Hematopoietic multipotent progenitor cell treated with erythropoietin and hydrocortisone succinate and interleukin-3 and kit ligand, for 4 days (in vitro differentiated cells): ENCODE results near the gene PPP1R12A.

ENCODE experiments used
- DNase-seq: peaks from one replicate; pipeline ENCODE4 v3.0.0-alpha.2; 2015

Gene PPP1R12A

DNA sequence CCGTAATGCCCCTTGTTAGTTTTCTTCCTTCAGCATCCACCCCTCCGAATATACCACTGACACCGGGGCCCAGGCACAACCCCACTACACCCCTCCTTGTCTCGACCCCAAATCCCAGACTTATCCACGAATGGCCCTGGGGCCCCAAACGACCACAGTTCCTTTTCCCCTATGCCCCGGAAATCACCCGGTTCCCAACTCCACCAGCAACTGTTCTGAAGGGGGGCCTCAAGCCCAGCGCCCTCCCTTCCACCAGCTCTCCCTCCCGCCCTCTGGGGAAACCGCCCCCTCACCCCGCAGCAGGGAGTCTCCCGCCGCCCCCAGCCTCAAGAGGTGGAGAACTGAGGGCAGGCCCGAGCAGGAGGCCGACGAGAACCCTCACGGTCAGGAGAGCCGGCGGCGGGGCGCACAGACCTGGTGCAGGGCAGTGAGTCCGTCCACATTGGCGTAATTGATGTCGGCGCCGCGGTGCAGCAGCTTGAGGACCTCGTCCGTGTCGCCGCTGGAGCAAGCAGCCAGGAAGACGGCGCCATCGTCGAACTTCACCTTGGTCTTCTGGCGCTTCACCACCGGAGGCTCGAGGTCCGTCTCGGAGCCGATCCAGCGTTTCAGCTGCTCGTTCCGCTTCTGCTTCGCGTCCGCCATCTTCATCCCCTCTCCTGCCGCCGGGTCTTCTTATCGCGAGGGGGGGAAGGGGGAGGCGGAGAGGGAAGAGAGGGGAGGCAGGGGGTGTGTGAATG, 446 bp downstream of the PPP1R12A start:
- peak; percentile 73 for DNase-seq

- peak; percentile 54 for DNase-seq
Measured at GRCh38 chr12:79933532-79934264, 1.2 kb downstream of the PPP1R12A start.

DNA sequence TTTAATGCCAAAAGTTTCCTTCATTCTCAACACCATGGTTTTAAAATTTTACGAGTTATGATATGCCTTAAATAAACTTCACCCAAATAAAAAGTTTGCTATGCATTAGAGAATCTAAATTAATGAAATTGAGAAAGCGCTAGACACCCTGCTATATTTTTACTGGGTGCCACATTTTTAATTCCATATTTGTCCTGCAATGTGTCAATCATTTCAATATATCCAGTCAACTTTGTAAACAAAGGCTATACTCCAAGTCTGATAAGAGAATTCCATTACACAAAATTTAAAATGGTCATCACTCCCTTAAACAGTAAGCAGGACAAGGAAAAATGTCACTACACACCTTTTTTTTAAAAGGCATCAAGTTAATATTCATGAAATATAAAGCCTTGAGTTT, 1.9 kb downstream of the PPP1R12A start:
- DNase-seq = no peak

GRCh38 chr12:79932357-79932756, 2.5 kb downstream of the PPP1R12A start:
- DNase-seq = peak; percentile 53

DNA sequence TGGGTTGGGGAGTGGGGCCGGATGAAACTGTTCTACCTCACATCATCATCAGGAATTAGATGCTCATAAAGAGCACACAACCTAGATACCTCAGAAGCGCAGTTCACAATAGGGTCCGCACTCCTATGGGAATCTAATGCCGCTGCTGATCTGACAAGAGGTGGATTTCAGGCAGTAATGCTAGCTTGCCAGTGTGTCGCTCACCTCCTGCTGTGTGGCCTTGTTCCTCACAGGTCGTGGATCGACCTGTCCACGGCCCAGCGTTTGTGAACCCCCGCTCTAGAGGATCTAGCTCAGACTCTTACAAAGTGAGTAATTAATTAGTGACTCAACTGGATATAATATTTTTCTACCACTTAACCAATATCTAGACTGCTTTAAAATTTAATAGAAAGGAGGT, 5.8 kb downstream of the PPP1R12A start:
- no peak for DNase-seq

DNA sequence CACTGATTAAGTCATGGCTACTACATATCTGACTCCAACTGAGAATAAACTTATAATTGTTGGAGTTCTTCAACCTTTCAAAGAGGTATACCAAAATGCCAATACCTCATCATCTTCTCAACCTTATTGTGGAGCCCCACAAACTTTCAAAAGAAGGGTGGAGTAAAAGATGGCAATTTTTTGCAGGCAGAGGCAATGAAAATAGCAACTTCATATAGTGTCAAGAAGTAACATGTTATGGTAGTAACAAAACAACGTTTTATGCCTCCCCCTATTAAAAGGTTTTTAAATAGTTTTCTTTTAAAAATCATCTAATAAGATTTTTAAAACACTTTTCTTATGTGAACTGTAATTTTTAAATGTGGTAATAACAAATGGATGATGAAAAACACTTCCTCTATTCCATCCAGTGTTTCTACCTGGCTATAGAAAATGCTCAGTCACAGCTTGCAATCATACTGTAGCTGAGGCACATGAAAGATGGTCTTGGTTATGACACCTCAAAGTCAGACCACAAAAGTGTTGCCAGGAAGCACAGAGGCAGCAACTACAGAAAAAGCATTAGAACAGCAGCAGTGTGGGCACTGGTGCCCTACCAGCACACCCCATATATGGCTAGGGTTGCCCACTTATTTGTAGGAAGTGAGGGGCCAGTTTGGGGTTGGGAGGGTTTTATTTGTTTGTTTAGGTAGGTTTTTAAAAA, 7.0 kb downstream of the PPP1R12A start:
- DNase-seq = peak; percentile 79

DNA sequence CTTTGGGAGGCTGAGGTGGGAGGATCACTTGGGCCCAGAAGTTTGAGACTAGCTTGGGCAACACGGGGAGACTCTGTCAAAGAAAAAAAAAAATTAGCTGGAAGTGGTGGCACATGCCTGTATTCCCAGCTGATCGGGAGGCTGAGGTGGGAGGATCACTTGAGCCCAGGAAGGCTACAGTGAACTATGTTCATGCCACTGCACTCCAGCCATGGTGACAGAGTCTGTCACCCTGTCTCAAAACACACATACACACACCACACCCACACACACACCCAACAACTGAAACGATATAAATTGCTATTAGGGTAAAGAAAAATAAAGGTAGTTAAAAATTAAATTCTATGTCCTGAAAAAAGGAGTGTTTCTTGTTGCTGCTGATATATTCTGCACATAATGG, 7.9 kb downstream of the PPP1R12A start:
- DNase-seq = no peak

DNA sequence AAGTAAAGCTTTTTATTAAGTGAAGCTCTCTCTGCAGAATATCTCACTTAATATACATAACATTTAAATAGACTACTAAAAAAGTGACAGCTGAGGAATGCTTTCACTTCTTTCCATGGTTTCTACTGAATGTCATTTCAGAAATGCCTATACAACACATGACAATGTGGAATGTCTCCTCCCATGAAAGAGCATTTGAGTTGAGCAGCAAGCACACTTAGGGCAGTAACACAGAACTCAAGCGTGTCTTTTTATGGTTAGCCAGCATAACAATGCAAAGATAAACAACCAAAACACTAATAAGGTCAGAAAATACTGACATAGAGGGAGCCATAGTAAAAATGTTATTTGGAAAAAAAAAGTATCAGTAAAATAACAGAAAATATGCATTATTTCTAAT, 9.4 kb downstream of the PPP1R12A start:
- DNase-seq = no peak

DNA sequence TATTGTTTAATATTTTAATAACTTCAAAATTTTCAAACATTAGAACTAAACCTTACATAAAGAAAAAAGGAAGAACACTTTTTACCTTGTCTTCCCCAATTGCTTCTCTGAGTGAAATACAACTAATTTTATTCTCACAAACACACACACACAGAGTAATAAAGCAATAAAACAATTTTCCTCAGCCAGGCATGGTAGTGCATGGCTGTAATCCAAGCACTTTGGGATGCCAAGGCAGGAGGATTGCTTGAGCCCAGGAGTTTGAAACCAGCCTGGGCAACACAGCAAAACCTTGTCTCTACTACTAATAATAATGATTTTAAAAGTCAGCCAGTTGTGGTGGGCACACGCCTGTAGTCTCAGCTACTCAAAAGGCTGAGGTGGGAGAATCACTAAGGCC, 13.1 kb downstream of the PPP1R12A start:
- DNase-seq = no peak

- DNase-seq = peak; percentile 53
Measured at GRCh38 chr12:79920421-79921238, 14.3 kb downstream of the PPP1R12A start.

- no peak for DNase-seq
Measured at GRCh38 chr12:79919762-79920161, 15.1 kb downstream of the PPP1R12A start.

DNA sequence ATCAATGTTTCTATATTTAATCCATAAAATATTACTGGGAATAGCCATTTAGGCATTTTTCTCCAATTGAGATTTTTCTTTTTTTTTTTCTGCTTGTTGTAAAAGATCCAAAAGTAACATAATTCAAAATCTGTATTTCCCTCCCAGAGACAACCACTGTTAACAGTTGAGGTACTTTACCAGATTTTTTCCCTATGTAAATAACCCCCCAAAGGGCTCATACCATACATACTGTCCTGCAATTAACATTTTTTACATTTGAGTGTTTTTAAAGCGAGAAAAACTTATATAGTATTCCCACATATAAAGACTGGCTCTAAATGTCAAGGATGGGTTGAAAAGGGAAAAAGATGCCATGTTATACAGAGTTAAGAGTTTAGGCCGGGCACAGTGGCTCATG, 18.1 kb downstream of the PPP1R12A start:
- no peak for DNase-seq

DNA sequence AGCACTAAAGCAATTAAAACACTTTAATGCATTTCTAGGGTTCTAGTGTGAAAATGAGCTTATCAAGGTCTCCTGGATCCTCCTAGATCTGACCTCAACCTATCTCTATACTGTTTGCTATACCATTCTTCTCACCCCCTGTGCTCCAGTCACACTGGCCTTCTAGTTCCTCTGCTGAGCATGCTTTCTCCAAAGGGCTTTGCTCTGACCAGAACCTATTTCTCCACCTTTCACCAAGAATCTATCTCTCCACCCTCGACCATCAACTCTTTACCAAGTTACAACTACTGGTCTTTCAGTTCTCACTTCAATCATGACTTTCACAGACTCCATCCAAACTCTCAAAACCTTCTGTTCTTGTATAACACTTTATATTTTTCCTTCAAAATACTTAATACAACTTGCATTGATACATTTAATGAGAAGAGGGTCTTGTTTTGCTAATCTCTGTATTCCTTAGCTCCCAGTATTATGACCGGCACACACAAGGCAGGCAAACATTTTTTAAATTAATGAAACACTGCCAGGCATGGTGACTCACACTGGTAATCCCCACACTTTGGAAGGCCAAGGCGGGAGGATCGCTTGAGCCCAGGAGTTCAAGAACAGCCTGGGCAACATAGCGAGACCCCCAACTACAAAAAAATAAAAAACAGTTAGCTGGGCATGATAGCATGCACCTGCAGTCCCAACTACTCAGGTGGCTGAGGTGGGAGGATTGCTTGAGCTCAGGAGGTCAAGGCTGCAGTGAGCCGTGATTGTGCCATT, 22.8 kb downstream of the PPP1R12A start:
- no peak for DNase-seq

DNA sequence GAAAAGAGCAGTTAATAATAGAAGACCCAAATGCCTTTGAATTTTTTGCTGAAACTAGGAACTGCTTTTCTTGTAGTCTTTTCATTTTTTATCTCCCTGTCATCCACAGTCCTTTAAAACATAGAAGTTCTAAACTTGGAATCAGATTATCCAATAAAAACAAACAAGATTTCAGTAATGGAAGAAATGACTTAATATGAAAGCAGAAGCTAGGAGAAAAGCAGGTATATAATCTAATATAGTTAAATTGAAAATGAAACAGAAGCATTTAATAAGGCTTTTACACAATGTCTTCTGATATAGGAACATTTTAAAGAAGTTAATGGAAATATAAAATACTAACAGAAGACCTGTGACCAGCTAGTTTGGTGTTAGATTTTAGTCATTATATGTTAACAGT, 26.5 kb downstream of the PPP1R12A start:
- DNase-seq = no peak

DNA sequence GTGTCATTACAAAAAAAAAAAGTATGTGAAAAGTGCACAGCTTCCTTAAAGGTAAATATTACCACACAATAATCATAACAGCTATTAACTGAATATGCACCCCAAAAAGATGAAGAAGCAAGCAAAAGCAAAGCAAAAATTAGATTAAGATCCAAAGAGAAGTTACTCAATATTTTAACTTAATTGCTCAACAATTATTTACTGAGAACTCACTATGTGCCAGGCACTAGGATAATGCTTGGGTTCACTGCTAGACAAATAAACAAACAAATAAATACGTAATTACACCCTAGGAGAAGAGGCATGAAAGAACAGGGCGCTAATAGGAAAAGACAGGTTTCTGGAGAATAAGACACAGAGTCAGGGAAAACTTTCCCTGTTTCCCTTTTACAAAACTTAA, 33.4 kb downstream of the PPP1R12A start:
- DNase-seq = no peak

DNA sequence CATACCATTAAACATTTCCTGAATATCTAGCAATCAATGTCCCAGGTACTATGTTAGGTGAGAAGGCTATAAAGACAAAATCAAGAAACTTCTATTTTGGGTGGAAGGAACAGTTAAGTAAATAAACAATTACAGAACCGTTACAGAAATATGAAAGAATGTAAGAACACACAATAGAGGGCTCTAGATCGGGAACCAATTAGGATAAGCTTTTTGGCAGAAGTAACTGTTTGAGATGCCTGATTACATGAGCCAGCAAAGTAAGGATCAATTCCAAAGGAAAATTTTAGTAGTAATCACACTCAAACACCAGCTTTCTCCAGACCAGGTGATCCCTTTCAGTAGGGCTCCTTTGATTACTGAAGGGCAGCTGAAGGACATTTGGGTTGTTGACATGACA, 33.9 kb downstream of the PPP1R12A start:
- DNase-seq = no peak

GRCh38 chr12:79900199-79900598, 34.7 kb downstream of the PPP1R12A start:
- no peak for DNase-seq

- DNase-seq = no peak
Measured at GRCh38 chr12:79897617-79898016, 37.3 kb downstream of the PPP1R12A start.

- DNase-seq = no peak
Measured at GRCh38 chr12:79895804-79896203, 39.1 kb downstream of the PPP1R12A start.

- no peak for DNase-seq
Measured at GRCh38 chr12:79895071-79895470, 39.8 kb downstream of the PPP1R12A start.

DNA sequence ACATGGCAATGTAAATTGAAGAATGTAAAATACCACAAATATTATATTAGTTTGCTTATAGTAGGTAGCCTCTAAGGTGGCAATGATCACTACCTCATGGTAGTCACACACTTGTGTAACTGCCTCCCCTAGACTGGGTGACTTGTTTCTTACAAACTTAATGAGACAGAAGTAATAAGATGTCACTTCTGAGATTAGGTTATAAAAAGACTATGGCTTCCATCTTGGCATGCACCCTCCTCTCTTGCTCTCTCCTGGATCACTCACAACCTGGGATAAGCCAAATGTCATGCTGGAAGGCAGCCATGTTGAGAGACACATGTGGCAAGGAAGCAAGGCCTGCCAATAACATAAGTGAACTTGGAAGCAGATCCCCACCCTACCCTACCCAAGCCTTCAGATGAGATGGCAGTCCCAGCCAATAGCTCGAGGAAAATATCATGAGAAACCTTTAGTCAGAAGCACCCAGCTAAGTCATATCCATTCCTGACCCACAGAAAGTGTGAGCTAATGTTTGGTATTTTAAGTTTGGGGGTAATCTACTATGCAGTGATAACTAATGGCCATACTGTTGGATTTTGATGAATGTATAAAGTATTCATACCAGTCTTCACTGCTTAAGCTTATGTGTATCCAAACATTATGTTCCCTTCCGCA, 43.3 kb downstream of the PPP1R12A start:
- no peak for DNase-seq

GRCh38 chr12:79887890-79888289, 47.0 kb downstream of the PPP1R12A start:
- DNase-seq = no peak
